Mesendoderm (in vitro differentiated cells): ENCODE data around the gene LAMA3.

Experiments
- DNase-seq: peaks from one replicate; pipeline ENCODE4 v3.0.0; 2013
- H2AK5ac ChIP-seq: 2 replicates; pipeline ENCODE4 v1.6.1; 2013; ENCODE audit warnings: low read length, inconsistent platforms
- H2BK120ac ChIP-seq: 2 replicates; pipeline ENCODE4 v1.6.1; 2013; ENCODE audit warnings: low read depth, mild to moderate bottlenecking, low read length, moderate library complexity, mixed read lengths
- H2BK15ac ChIP-seq: replicated peaks from 2 replicates; pipeline ENCODE4 v1.6.1; 2013; ENCODE audit warnings: low read depth, mild to moderate bottlenecking, moderate library complexity
- H2BK5ac ChIP-seq: 2 replicates; pipeline ENCODE4 v1.6.1; 2013; ENCODE audit warnings: low read length, inconsistent platforms
- H3K18ac ChIP-seq: 2 replicates; pipeline ENCODE4 v1.6.1; 2013; ENCODE audit warnings: mild to moderate bottlenecking, low read length, mixed read lengths
- H3K23ac ChIP-seq: one replicate; pipeline ENCODE4 v1.6.1; 2013; ENCODE audit warnings: low read length
- H3K27ac ChIP-seq: 2 replicates; pipeline ENCODE4 v1.5.1; 2013; ENCODE audit warnings: low read depth, mild to moderate bottlenecking, inconsistent platforms, low read length, moderate library complexity
- H3K27me3 ChIP-seq: 2 replicates; pipeline ENCODE4 v1.6.1; 2013; ENCODE audit warnings: low read length, control low read depth, mild to moderate bottlenecking, inconsistent platforms; ENCODE audit not compliant: insufficient read depth, poor library complexity
- H3K36me3 ChIP-seq: 2 replicates; pipeline ENCODE4 v1.6.1; 2013; ENCODE audit warnings: low read length, inconsistent platforms; ENCODE audit not compliant: control insufficient read depth, insufficient read depth
- H3K4ac ChIP-seq: one replicate; pipeline ENCODE4 v1.6.1; 2013; ENCODE audit warnings: low read depth, mild to moderate bottlenecking, low read length, moderate library complexity
- H3K4me1 ChIP-seq: 2 replicates; pipeline ENCODE4 v1.6.1; 2013; ENCODE audit warnings: low read depth, low read length, inconsistent platforms; ENCODE audit not compliant: control insufficient read depth
- H3K4me2 ChIP-seq: 2 replicates; pipeline ENCODE4 v1.6.1; 2013; ENCODE audit warnings: low read length
- H3K4me3 ChIP-seq: 2 replicates; pipeline ENCODE4 v1.5.1; 2013; ENCODE audit warnings: mild to moderate bottlenecking, low read length
- H3K56ac ChIP-seq: one replicate; pipeline ENCODE4 v1.6.1; 2013; ENCODE audit warnings: low read length
- H3K79me1 ChIP-seq: 2 replicates; pipeline ENCODE4 v1.6.1; 2013; ENCODE audit warnings: low read length, inconsistent platforms
- H3K79me2 ChIP-seq: 2 replicates; pipeline ENCODE4 v1.6.1; 2013; ENCODE audit warnings: mild to moderate bottlenecking, low read length; ENCODE audit not compliant: control insufficient read depth, insufficient read depth
- H3K9ac ChIP-seq: 2 replicates; pipeline ENCODE4 v1.6.1; 2013; ENCODE audit warnings: low read length, inconsistent platforms
- H4K5ac ChIP-seq: one replicate; pipeline ENCODE4 v1.6.1; 2013; ENCODE audit warnings: low read length
- H4K8ac ChIP-seq: one replicate; pipeline ENCODE4 v1.6.1; 2013; ENCODE audit warnings: low read depth, mild to moderate bottlenecking, control low read depth, low read length, moderate library complexity
- WGBS: extraction: QIAGEN DNeasy Blood & Tissue Kit; methylation state at CpG from one replicate; pipeline ENCODE4 v1.1.7; 2013; ENCODE audit warnings: low lambda C conversion rate, missing lambda C conversion rate; ENCODE audit not compliant: insufficient coverage; ENCODE audit errors: extremely low coverage; 5-methylcytosine and 5-hydroxymethylcytosine counted together

The LAMA3 gene

GRCh38 chr18:23972453-23972852 lies 283.2 kb downstream of the LAMA3 start:
- H2BK15ac ChIP-seq: no peak overlapping the region
- no peaks in the 10 kb centered on the region for H3K36me3 ChIP-seq
- H3K27ac ChIP-seq: no peak overlapping the region
- no CpG with 5 or more reads among the region's 6 CpGs for WGBS
- no peak overlapping the region for H3K9ac ChIP-seq
- no peak overlapping the region for H3K56ac ChIP-seq
- no peak overlapping the region for H2BK5ac ChIP-seq
- no peak overlapping the region for H4K5ac ChIP-seq
- no peak for DNase-seq
- no peaks in the 10 kb centered on the region for H3K79me2 ChIP-seq
- no peak overlapping the region for H4K8ac ChIP-seq
- no peak overlapping the region for H2AK5ac ChIP-seq
- H3K23ac ChIP-seq: no peak overlapping the region
- no peaks in the 10 kb centered on the region for H3K27me3 ChIP-seq
- no peak overlapping the region for H3K18ac ChIP-seq
- H3K79me1 ChIP-seq: no peaks in the 10 kb centered on the region
- no peak overlapping the region for H2BK120ac ChIP-seq
- H3K4me2 ChIP-seq: no peak overlapping the region
- H3K4me3 ChIP-seq: no peak overlapping the region
- H3K4ac ChIP-seq: no peak overlapping the region
- H3K4me1 ChIP-seq: no peaks in the 10 kb centered on the region

GRCh38 chr18:23977103-23977502 lies 287.9 kb downstream of the LAMA3 start:
- no peak overlapping the region for H2BK5ac ChIP-seq
- H3K4me1 ChIP-seq: no peaks in the 10 kb centered on the region
- H3K23ac ChIP-seq: no peak overlapping the region
- no peak overlapping the region for H4K5ac ChIP-seq
- WGBS: no CpG with 5 or more reads among the region's 7 CpGs
- H3K18ac ChIP-seq: no peak overlapping the region
- H3K9ac ChIP-seq: no peak overlapping the region
- no peak overlapping the region for H3K4ac ChIP-seq
- no peak overlapping the region for H3K4me3 ChIP-seq
- H3K79me2 ChIP-seq: no peaks in the 10 kb centered on the region
- H4K8ac ChIP-seq: no peak overlapping the region
- H3K27me3 ChIP-seq: no peaks in the 10 kb centered on the region
- H2BK15ac ChIP-seq: no peak overlapping the region
- H3K36me3 ChIP-seq: no peaks in the 10 kb centered on the region
- H3K4me2 ChIP-seq: no peak overlapping the region
- DNase-seq: no peak
- no peak overlapping the region for H2BK120ac ChIP-seq
- no peak overlapping the region for H3K27ac ChIP-seq
- H3K79me1 ChIP-seq: no peaks in the 10 kb centered on the region
- H2AK5ac ChIP-seq: no peak overlapping the region
- no peak overlapping the region for H3K56ac ChIP-seq

- Histone ChIP-seq H2BK120ac (no peak overlapping the region), H3K36me3 (no peaks in the 10 kb centered on the region), H4K5ac (no peak overlapping the region), H3K27me3 (no peaks in the 10 kb centered on the region), H3K56ac (no peak overlapping the region), H3K9ac (no peak overlapping the region), H3K23ac (no peak overlapping the region), H3K4ac (no peak overlapping the region), H3K27ac (no peak overlapping the region), H2BK5ac (no peak overlapping the region), H4K8ac (no peak overlapping the region), H3K4me2 (no peak overlapping the region), H3K18ac (no peak overlapping the region), H2BK15ac (no peak overlapping the region), H3K4me3 (no peak overlapping the region), H3K79me2 (no peaks in the 10 kb centered on the region), H3K79me1 (no peaks in the 10 kb centered on the region), H3K4me1 (no peaks in the 10 kb centered on the region), H2AK5ac (no peak overlapping the region)
- no CpG with 5 or more reads among the region's 1 CpG for WGBS
- no peak for DNase-seq
These were observed 288.6 kb downstream of the LAMA3 start for GRCh38 chr18:23977719-23978483.

- no peak overlapping the region for H3K27ac ChIP-seq
- H3K56ac ChIP-seq: no peak overlapping the region
- no peaks in the 10 kb centered on the region for H3K79me2 ChIP-seq
- H4K8ac ChIP-seq: no peak overlapping the region
- no peak overlapping the region for H2AK5ac ChIP-seq
- no peak overlapping the region for H3K23ac ChIP-seq
- no peak overlapping the region for H3K4me3 ChIP-seq
- H3K4me1 ChIP-seq: no peaks in the 10 kb centered on the region
- no peak overlapping the region for H4K5ac ChIP-seq
- WGBS: no CpG with 5 or more reads among the region's 8 CpGs
- H2BK5ac ChIP-seq: no peak overlapping the region
- no peak for DNase-seq
- H3K4ac ChIP-seq: no peak overlapping the region
- H3K18ac ChIP-seq: no peak overlapping the region
- H3K4me2 ChIP-seq: no peak overlapping the region
- no peaks in the 10 kb centered on the region for H3K27me3 ChIP-seq
- H3K9ac ChIP-seq: no peak overlapping the region
- H3K36me3 ChIP-seq: no peaks in the 10 kb centered on the region
- H2BK15ac ChIP-seq: no peak overlapping the region
- no peak overlapping the region for H2BK120ac ChIP-seq
- H3K79me1 ChIP-seq: no peaks in the 10 kb centered on the region
These were observed 292.2 kb downstream of the LAMA3 start for GRCh38 chr18:23981369-23981980.

- Histone ChIP-seq H3K27me3 (no peaks in the 10 kb centered on the region), H3K79me1 (no peaks in the 10 kb centered on the region), H3K4me3 (no peak overlapping the region), H2AK5ac (no peak overlapping the region), H3K4ac (no peak overlapping the region), H4K8ac (no peak overlapping the region), H4K5ac (no peak overlapping the region), H3K27ac (no peak overlapping the region), H3K4me1 (no peaks in the 10 kb centered on the region), H3K79me2 (no peaks in the 10 kb centered on the region), H3K56ac (no peak overlapping the region), H3K18ac (no peak overlapping the region), H3K4me2 (no peak overlapping the region), H2BK15ac (no peak overlapping the region), H2BK5ac (no peak overlapping the region), H2BK120ac (no peak overlapping the region), H3K23ac (no peak overlapping the region), H3K36me3 (no peaks in the 10 kb centered on the region), H3K9ac (no peak overlapping the region)
- WGBS: 100% methylated on average over 1 of the region's 17 CpGs
- DNase-seq: no peak
These were observed 293.2 kb downstream of the LAMA3 start for GRCh38 chr18:23982155-23983079.
